GM23248 (cell line): Measurements from ENCODE around the gene PRR5. TPM values are rescaled to one million over a fixed set of nuclear protein-coding genes. Genes with fewer than 3 reads are reported as not detected.

Source experiments
- DNase-seq: peaks from one replicate; pipeline ENCODE4 v3.0.0-alpha.2; 2015
- H2AFZ ChIP-seq: fragments of 200-600 bp; sonication (generic); 2 replicates; pipeline ENCODE4 v1.6.1; 2016; ENCODE audit warnings: antibody characterized with exemption
- H3F3A ChIP-seq: fragments of 200-600 bp; sonication (generic); 2 replicates; pipeline ENCODE4 v1.6.1; 2016; ENCODE audit warnings: mild to moderate bottlenecking, antibody characterized with exemption, mixed run types; ENCODE audit not compliant: insufficient read depth
- H3K27ac ChIP-seq: fragments of 200-600 bp; sonication (generic); 2 replicates; pipeline ENCODE4 v1.5.1; 2016; ENCODE audit warnings: mild to moderate bottlenecking
- H3K27me3 ChIP-seq: fragments of 200-600 bp; sonication (generic); replicated peaks from 2 replicates; pipeline ENCODE4 v1.6.1; 2016; ENCODE audit warnings: mild to moderate bottlenecking; ENCODE audit not compliant: insufficient read depth
- H3K36me3 ChIP-seq: fragments of 200-600 bp; sonication (generic); 2 replicates; pipeline ENCODE4 v1.6.1; 2016; ENCODE audit warnings: low read depth, mild to moderate bottlenecking
- H3K4me1 ChIP-seq: fragments of 200-600 bp; sonication (generic); 2 replicates; pipeline ENCODE4 v1.6.1; 2016; ENCODE audit warnings: mild to moderate bottlenecking; ENCODE audit not compliant: insufficient read depth
- H3K4me2 ChIP-seq: fragments of 200-600 bp; sonication (generic); one replicate; pipeline ENCODE4 v1.6.1; 2016; ENCODE audit warnings: mild to moderate bottlenecking; ENCODE audit not compliant: unreplicated experiment
- H3K4me3 ChIP-seq: fragments of 200-600 bp; sonication (generic); 2 replicates; pipeline ENCODE4 v1.5.1; 2016; ENCODE audit warnings: mild to moderate bottlenecking
- H3K79me2 ChIP-seq: fragments of 200-600 bp; sonication (generic); 2 replicates; pipeline ENCODE4 v1.6.1; 2016; ENCODE audit warnings: mild to moderate bottlenecking; ENCODE audit not compliant: insufficient read depth
- H3K9ac ChIP-seq: fragments of 200-600 bp; sonication (generic); 2 replicates; pipeline ENCODE4 v1.6.1; 2016; ENCODE audit warnings: mild to moderate bottlenecking
- H3K9me2 ChIP-seq: fragments of 200-600 bp; sonication (generic); 2 replicates; pipeline ENCODE4 v1.6.1; 2016; ENCODE audit warnings: mixed run types, mild to moderate bottlenecking, moderate library complexity; ENCODE audit not compliant: insufficient read depth
- H3K9me3 ChIP-seq: fragments of 200-600 bp; sonication (generic); one replicate; pipeline ENCODE4 v1.6.1; 2017; ENCODE audit warnings: low read depth
- H4K20me1 ChIP-seq: fragments of 200-600 bp; sonication (generic); 2 replicates; pipeline ENCODE4 v1.6.0; 2016; ENCODE audit not compliant: insufficient read depth
- EZH2 ChIP-seq: fragments of 200-600 bp; sonication (generic); IDR thresholded peaks from 2 replicates; pipeline ENCODE4 v1.6.1; 2018; ENCODE audit warnings: antibody characterized with exemption, mild to moderate bottlenecking; ENCODE audit not compliant: insufficient read depth, poor library complexity, severe bottlenecking
- EZH2phosphoT487 ChIP-seq: fragments of 200-600 bp; sonication (generic); IDR thresholded peaks from 2 replicates; pipeline ENCODE4 v1.6.1; 2018; ENCODE audit warnings: antibody characterized with exemption, moderate library complexity, mild to moderate bottlenecking, low read depth; ENCODE audit not compliant: insufficient read depth
- WGBS, 2 experiments: methylation state at CpG; one replicate each; pipeline ENCODE4 v1.1.6; 2015 to 2017; ENCODE audit warnings: low lambda C conversion rate in 2 of 2, low coverage in 1 of 2; ENCODE audit errors: missing lambda C conversion rate in 2 of 2; 5-methylcytosine and 5-hydroxymethylcytosine counted together
- in situ Hi-C: fragments of 300-500 bp; cut with MboI; formaldehyde crosslinking; loops from 2 replicates; pipeline ENCODE4 v1.15.0; 2020
- polyA plus RNA-seq: library from polyadenylated mRNA; unstranded; fragments of >200 nt; fragmentation: Nextera tagmentation; extraction: Ambion mirVana; gene quantifications from 2 replicates; pipeline ENCODE4 v1.2.1, GENCODE V29; 2016
- total RNA-seq: library from RNA; depleted of rRNA; stranded (reverse); fragments of >200 nt; shearing (Covaris generic); gene quantifications from 2 replicates; pipeline ENCODE4 v1.2.3, GENCODE V29; 2014

PRR5 gene
- total and polyA plus RNA-seq, 2 experiments from 2014 or later: 18.9 to 20.0 TPM

DNA sequence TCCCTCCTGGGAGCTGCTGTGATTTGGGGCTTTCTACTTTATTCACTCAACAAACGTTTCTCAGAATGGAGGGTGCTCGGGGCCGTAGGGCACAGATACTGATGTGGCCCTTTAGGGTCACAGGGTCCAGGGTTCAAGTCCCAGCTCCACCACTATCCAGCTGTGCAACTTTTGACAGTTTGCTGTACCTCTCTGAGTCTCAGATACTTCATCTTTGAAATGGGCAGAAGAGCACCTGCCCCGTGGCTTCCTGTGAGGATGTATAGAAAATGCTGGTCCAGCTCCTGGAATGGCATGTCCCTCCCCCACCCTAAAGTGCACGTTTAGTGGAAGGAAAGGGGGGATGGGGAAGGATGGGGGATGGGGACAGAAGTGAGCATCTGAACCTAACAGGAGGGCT lies 21.9 kb upstream of the PRR5 start:
- H3F3A ChIP-seq: peaks cover 3% of the 10 kb centered on the region; the same call in 1 of the 2 replicates
- H3K9me2 ChIP-seq: no peaks in the 10 kb centered on the region
- H4K20me1 ChIP-seq: no peaks in the 10 kb centered on the region
- no peaks in the 10 kb centered on the region for H3K27me3 ChIP-seq
- H3K9ac ChIP-seq: no peak overlapping the region
- no peak overlapping the region for H3K4me2 ChIP-seq
- peaks cover 9% of the 10 kb centered on the region for H3K4me1 ChIP-seq
- no peak for DNase-seq
- 52 to 53% methylated on average over 5 of the region's 5 CpGs for WGBS, 2 experiments
- TF ChIP-seq EZH2 (no peak), EZH2phosphoT487 (no peak)
- H2AFZ ChIP-seq: no peak overlapping the region
- H3K9me3 ChIP-seq: no peaks in the 10 kb centered on the region
- no peaks in the 10 kb centered on the region for H3K36me3 ChIP-seq
- H3K27ac ChIP-seq: no peak overlapping the region
- no peak overlapping the region for H3K4me3 ChIP-seq
- in situ Hi-C loops: no loop called here
- H3K79me2 ChIP-seq: 0 out of 2 replicates have a peak, but pooled peaks cover 11% of the 10 kb centered on the region

DNA sequence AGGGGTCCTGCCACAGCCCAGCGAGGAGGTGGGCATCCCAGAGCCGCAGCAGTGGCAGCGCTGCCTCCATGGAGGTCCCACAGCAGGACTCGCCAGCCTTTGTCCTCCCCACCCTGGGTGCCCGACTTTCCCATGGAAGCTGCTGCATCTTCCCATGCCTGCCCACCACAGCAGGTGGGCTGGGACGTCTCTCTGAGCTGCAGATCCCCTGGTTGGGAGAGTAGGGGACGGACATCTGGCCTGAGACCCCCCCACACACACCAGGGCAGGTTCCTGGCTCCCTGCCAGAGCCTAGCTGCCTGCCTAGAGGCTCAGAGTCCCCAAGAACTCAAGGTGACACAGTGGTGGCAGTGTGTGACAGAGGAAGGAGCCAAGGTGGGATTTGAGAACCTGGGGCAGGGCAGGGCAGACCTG lies 21.5 kb upstream of the PRR5 start:
- Histone ChIP-seq H3K4me1 (peaks cover 13% of the 10 kb centered on the region), H3K79me2 (0 out of 2 replicates have a peak, but pooled peaks cover 11% of the 10 kb centered on the region), H3K4me3 (no peak overlapping the region), H3K4me2 (no peak overlapping the region), H3K9me3 (no peaks in the 10 kb centered on the region), H3K27me3 (no peaks in the 10 kb centered on the region), H3K9ac (no peak overlapping the region), H3K9me2 (no peaks in the 10 kb centered on the region), H4K20me1 (no peaks in the 10 kb centered on the region), H3K27ac (no peak overlapping the region), H3F3A (peaks cover 3% of the 10 kb centered on the region; the same call in 1 of the 2 replicates), H3K36me3 (no peaks in the 10 kb centered on the region), H2AFZ (no peak overlapping the region)
- 70 to 74% methylated on average over 7 of the region's 7 CpGs for WGBS, 2 experiments
- in situ Hi-C loops: no loop called here
- DNase-seq: no peak
- no peak for TF ChIP-seq EZH2phosphoT487
- no peak for TF ChIP-seq EZH2

DNA sequence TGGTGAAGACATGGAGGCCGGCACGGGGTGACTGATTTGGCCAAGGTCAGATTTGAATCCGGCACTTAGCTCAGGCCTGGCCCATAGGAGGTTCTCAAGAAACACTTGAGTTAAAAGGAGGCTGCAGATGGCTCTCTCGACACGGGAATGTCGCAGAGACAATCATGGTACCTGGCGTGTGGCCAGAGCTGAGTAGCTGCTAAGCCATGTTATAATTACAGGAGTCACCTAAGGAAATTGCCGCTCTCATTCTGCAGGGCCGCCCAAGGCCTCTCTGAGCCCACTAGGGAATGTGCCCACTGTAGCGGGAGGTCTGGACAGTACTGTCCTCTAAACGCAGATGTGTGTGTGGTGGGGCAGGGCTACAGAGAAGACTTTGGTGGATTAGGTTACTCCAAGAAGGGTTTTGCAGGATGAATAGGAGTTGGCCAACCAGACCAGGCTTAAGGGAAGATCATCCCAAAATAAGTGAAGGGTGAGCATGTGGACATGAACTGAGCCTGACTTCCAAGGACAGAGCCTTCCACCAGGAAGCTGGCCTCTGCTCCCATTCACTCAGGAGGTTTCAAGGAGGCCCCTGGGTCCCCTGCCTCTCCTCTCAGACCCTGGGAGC lies 19.3 kb upstream of the PRR5 start:
- no peak for DNase-seq
- H3K27me3 ChIP-seq: no peaks in the 10 kb centered on the region
- H3K4me3 ChIP-seq: no peak overlapping the region
- peaks cover 12% of the 10 kb centered on the region; the same call in 1 of the 2 replicates for H3F3A ChIP-seq
- no peaks in the 10 kb centered on the region for H4K20me1 ChIP-seq
- H3K9me2 ChIP-seq: no peaks in the 10 kb centered on the region
- no peak overlapping the region for H3K4me2 ChIP-seq
- 81 to 87% methylated on average over 11 of the region's 11 CpGs for WGBS, 2 experiments
- peaks cover 25% of the 10 kb centered on the region for H3K4me1 ChIP-seq
- in situ Hi-C loops: no loop called here
- no peaks in the 10 kb centered on the region for H3K36me3 ChIP-seq
- 0 out of 2 replicates have a peak, but pooled peaks cover 1% of the 10 kb centered on the region for H3K79me2 ChIP-seq
- no peak overlapping the region for H3K9ac ChIP-seq
- no peak for TF ChIP-seq EZH2phosphoT487
- H3K9me3 ChIP-seq: no peaks in the 10 kb centered on the region
- no peak overlapping the region for H3K27ac ChIP-seq
- no peak overlapping the region for H2AFZ ChIP-seq

DNA sequence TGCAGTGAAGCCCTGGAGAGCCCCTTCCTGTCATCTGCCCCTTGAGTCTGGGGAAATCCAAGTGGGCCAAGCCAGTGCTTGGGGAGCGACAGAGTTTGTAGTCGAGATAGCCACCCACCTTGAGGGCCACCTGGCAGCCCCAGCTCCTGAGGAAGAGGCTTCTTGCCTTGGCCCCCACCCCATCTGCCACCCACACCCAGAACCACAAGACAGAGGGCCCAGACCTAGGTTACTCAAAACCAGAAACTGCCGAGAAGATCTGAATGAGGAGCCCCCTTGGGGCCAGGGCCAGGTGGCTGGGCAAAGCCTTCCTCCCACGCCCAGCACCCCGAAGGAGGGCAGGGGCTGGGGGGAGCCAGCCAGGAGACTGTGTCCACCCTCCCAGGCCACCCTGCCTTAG lies 18.8 kb upstream of the PRR5 start:
- 67 to 81% methylated on average over 4 of the region's 5 CpGs for WGBS, 2 experiments
- Histone ChIP-seq H4K20me1 (no peaks in the 10 kb centered on the region), H3K4me1 (peaks cover 25% of the 10 kb centered on the region), H3F3A (peaks cover 12% of the 10 kb centered on the region; the same call in 1 of the 2 replicates), H3K36me3 (no peaks in the 10 kb centered on the region), H3K9me2 (no peaks in the 10 kb centered on the region), H2AFZ (no peak overlapping the region), H3K27me3 (no peaks in the 10 kb centered on the region), H3K27ac (no peak overlapping the region), H3K9ac (no peak overlapping the region), H3K9me3 (no peaks in the 10 kb centered on the region), H3K4me3 (no peak overlapping the region), H3K79me2 (no peaks in the 10 kb centered on the region), H3K4me2 (no peak overlapping the region)
- in situ Hi-C loops: no loop called here
- TF ChIP-seq EZH2: no peak
- TF ChIP-seq EZH2phosphoT487: no peak
- DNase-seq: no peak

DNA sequence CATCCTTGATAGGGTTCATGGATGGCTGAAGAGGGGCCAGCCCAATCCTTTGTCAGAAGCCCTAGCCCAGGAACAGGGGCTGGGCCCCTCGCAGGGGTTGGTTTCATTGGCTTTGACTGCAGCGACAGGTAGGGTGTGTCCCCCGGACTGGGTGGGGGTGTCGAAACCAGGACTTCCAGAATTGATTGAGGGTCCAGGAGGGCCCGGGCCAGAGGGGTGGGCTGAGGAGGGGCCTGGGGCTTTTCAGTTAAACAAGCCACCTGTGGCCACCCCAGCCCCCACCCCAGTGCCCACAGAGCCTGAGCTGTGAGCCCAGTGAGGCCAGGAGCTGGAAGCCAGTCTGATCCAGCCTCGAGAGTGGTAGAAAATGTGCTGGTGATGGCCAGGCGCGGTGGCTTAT lies 18.1 kb upstream of the PRR5 start:
- WGBS, 2 experiments: 89 to 98% methylated on average over 7 to 8 of the region's 8 CpGs

More for the DNA sequence above, 18.1 kb upstream of the PRR5 start:
- H3K79me2 ChIP-seq: no peaks in the 10 kb centered on the region
- H2AFZ ChIP-seq: no peak overlapping the region
- peak overlapping the region; percentile 75; the same call in 1 of the 2 replicates for H3K27ac ChIP-seq
- H3K9me2 ChIP-seq: no peaks in the 10 kb centered on the region
- no peak for TF ChIP-seq EZH2
- no peak for TF ChIP-seq EZH2phosphoT487
- in situ Hi-C loops: no loop called here
- H4K20me1 ChIP-seq: no peaks in the 10 kb centered on the region
- no peaks in the 10 kb centered on the region for H3K27me3 ChIP-seq
- H3K36me3 ChIP-seq: no peaks in the 10 kb centered on the region
- H3K9me3 ChIP-seq: no peaks in the 10 kb centered on the region
- H3K4me1 ChIP-seq: peaks cover 25% of the 10 kb centered on the region
- H3F3A ChIP-seq: peaks cover 12% of the 10 kb centered on the region; the same call in 1 of the 2 replicates
- no peak overlapping the region for H3K4me2 ChIP-seq
- no peak for DNase-seq
- H3K4me3 ChIP-seq: no peak overlapping the region
- H3K9ac ChIP-seq: peak overlapping the region; percentile 58; the same call in 1 of the 2 replicates
